ENCODE measurements around the gene RANBP10.

DNA sequence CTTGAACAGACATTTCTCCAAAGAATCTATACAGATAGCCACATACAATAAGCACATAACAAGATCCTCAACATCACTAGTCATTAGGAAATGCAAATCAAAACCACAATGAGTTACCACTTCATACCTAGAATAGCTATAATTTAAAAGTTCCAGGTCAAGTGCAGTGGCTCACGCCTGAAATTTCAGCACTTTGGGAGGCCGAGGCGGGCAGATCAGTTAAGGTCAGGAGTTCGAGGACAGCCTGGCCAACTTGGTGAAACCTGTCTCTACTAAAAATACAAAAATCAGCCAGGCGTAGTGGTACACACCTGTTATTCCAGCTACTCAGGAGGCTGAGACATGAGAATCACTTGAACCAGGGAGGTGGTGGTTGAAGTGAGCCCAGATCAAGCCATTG is 19.9 kb downstream of the RANBP10 start:
- TF ChIP-seq, protein P1, sequence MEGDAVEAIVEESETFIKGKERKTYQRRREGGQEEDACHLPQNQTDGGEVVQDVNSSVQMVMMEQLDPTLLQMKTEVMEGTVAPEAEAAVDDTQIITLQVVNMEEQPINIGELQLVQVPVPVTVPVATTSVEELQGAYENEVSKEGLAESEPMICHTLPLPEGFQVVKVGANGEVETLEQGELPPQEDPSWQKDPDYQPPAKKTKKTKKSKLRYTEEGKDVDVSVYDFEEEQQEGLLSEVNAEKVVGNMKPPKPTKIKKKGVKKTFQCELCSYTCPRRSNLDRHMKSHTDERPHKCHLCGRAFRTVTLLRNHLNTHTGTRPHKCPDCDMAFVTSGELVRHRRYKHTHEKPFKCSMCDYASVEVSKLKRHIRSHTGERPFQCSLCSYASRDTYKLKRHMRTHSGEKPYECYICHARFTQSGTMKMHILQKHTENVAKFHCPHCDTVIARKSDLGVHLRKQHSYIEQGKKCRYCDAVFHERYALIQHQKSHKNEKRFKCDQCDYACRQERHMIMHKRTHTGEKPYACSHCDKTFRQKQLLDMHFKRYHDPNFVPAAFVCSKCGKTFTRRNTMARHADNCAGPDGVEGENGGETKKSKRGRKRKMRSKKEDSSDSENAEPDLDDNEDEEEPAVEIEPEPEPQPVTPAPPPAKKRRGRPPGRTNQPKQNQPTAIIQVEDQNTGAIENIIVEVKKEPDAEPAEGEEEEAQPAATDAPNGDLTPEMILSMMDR (conservative IDR thresholded peaks at IDR 0.05; ENCODE audit: low read length) = no peak
- TF ChIP-seq EZH2phosphoT487 (IDR thresholded peaks at IDR 0.05; ENCODE audit: borderline replicate concordance, low read depth, low read length) = no peak
